B cell (primary cell): ENCODE measurements around the gene PIK3AP1.

Experiments used
- CTCF ChIP-seq: fragments of 200-600 bp; IDR thresholded peaks from one replicate; pipeline ENCODE4 v1.8.0; 2022; ENCODE audit warnings: antibody characterized with exemption, mild to moderate bottlenecking
- EZH2 ChIP-seq: IDR thresholded peaks from 2 replicates; pipeline ENCODE4 v1.6.1; 2012; ENCODE audit warnings: borderline replicate concordance, low read depth, mild to moderate bottlenecking, moderate library complexity, low read length; ENCODE audit not compliant: insufficient read depth, poor library complexity, severe bottlenecking

GRCh38 chr10:96703358-96703757, 17.0 kb downstream of the PIK3AP1 start:
- no peak for TF ChIP-seq CTCF
- TF ChIP-seq EZH2 = no peak
